ENCODE results near the gene PDE3A. TPM values are rescaled to one million over a fixed set of nuclear protein-coding genes. Genes with fewer than 3 reads are reported as not detected.
"Not testable (repeated sequence)": the region's sequence is repeated elsewhere in the genome, so short reads cannot be mapped to it uniquely, and the experiment has no call there.

PDE3A gene
- total RNA-seq: not detected

DNA sequence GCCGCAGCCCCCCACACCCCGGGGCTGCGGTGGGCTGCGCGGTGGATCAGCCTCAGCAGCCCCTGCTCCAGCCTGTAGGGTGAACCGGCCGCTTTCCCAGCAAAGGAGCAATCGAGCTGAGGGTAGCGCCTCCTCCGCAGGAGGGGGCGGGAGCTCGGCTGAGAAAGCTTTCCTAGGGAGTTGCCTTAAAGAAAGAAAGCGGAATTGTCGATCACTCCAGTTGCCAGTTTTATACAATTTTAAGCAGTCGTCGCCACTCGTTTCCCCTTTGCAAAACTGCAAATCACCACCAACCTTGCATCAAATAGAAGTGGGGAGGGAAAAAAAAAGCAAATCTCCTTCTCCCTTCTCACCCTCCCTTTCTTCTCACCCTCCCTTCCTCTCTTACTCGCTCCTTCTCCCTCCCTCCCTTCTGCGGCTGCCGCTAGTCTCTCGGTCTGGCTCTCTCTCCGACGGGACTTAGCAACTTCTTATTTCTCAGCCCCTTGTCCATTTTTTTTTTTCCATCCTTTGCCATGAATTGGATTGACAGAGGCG, at the start of gene PDE3A:
Gene PDE3A, plus strand, starts transcription at position 424 of the 537 bp plus-strand sequence. CDS start 748 bp downstream, outside the sequence.
- POLR2A ChIA-PET: no interaction called here
- peaks cover 41% of the 10 kb centered on the region for H3K27me3 Mint-ChIP-seq

DNA sequence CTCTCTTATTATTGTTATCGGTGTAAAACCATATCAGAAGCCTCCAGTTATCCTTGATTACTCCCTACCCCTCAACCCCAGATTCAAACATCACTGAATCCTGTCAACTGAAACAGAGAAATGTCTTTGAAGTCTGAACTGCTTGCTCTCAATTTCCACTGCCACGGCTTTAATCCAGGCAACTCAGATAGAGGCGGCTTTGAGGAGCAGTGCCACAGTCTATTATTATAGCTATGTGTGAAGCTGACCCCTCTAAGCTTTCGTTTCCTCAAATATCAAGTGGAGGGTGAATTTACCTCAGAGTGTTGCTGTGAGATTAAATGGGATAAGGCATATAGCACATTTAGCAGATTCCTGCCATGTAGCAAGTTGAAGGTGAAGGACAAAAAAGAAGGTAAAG, 49.0 kb upstream of the PDE3A start:
- Mint-ChIP-seq H3K36me3 (ENCODE audit: low read depth) (no peaks in the 10 kb centered on the region), H3K4me1 (no peaks in the 10 kb centered on the region), H3K27ac (no peak overlapping the region), H3K4me3 (no peak overlapping the region), H3K27me3 (no peaks in the 10 kb centered on the region), H3K9me3 (no peaks in the 10 kb centered on the region)
- DNase-seq: no peak
- ChIA-PET POLR2A (no interaction called here), CTCF (no interaction called here)

More for the DNA sequence above, at the start of gene PDE3A:
- DNase-seq: no peak
- H3K27ac Mint-ChIP-seq: no peak within 1 kb of the TSS
- peaks cover 6% of the 10 kb centered on the region for H3K4me1 Mint-ChIP-seq
- CTCF ChIA-PET: no interaction called here
- peak within 1 kb of the TSS; percentile 32 for H3K4me3 Mint-ChIP-seq
- no peaks in the 10 kb centered on the region for H3K36me3 Mint-ChIP-seq (ENCODE audit: low read depth)
- no peaks in the 10 kb centered on the region for H3K9me3 Mint-ChIP-seq

DNA sequence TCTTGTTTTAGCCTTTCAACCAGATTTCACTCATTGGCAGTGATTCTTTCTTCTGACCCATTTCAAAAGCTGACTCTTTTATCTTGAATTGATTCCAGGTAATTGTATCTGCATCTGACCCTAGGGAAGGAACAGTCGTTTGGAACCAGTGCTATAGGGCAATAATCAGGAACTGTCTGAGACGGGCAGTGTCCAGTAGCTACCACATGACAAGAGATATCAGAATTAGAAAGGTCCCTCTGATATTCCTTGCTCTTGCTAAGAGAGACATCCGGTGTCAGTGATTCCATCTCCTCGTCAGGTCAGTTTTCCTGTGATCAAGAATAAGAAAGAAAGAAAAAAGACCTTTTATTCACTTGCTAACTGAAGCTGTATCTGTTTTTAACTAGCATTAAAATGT, 47.8 kb upstream of the PDE3A start:
- H3K4me1 Mint-ChIP-seq: no peaks in the 10 kb centered on the region
- H3K9me3 Mint-ChIP-seq: no peaks in the 10 kb centered on the region
- no peaks in the 10 kb centered on the region for H3K36me3 Mint-ChIP-seq (ENCODE audit: low read depth)
- no peak overlapping the region for H3K4me3 Mint-ChIP-seq
- no peaks in the 10 kb centered on the region for H3K27me3 Mint-ChIP-seq
- ChIA-PET CTCF (no interaction called here), POLR2A (no interaction called here)
- DNase-seq: no peak
- no peak overlapping the region for H3K27ac Mint-ChIP-seq

DNA sequence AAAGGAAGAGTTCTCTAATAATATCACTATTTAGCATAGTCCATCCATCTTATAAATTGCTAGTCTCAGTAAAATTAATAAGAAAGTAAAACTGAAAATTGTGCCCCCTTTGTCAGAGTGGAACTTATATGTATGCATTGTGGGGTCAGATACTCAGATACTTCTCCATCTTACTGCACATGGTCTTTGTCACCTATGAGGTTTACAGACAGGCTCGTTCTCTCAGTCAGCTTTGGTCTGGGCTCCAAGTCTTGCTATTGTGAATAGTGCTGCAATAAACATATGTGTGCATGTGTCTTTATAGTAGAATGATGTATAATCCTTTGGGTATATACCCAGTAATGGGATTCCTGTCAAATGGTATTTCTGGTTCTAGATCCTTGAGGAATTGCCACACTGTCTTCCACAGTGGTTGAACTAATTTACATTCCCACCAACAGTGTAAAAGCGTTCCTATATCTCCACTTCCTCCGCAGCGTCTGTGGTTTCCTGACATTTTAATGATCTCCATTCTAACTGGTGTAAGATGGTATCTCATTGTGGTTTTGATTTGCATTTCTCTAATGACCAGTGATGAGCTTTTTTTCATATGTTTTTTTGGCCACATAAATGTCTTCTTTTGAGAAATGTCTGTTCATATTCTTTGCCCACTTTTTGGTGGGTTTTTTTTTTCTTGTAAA, 37.4 kb upstream of the PDE3A start:
- H3K27ac Mint-ChIP-seq; H3K27me3 Mint-ChIP-seq; H3K9me3 Mint-ChIP-seq; POLR2A ChIA-PET; DNase-seq; H3K4me3 Mint-ChIP-seq; CTCF ChIA-PET; H3K4me1 Mint-ChIP-seq; H3K36me3 Mint-ChIP-seq (ENCODE audit: low read depth): not testable (repeated sequence)

DNA sequence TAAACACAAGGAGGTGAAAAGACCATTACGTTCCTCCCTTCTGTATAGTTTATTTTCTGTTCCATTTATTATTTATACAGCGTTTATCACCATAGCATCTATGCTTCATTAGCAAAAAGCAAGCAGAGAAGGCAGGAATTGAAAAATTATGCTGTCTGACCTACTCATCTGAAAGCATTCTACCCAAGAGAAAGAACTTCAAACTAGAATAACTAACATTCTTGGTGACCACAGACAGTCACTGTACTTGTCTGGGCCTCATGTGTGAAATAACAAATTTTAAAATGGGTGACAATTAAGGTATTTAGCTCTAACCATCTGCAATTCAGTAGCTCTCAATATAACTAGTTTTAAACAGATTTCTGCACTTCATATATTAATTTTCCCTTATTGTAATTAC, 29.3 kb upstream of the PDE3A start:
- Mint-ChIP-seq H3K4me1 (no peaks in the 10 kb centered on the region), H3K36me3 (ENCODE audit: low read depth) (no peaks in the 10 kb centered on the region), H3K4me3 (no peak overlapping the region), H3K27me3 (no peaks in the 10 kb centered on the region), H3K27ac (no peak overlapping the region), H3K9me3 (no peaks in the 10 kb centered on the region)
- ChIA-PET POLR2A (no interaction called here), CTCF (no interaction called here)
- no peak for DNase-seq

DNA sequence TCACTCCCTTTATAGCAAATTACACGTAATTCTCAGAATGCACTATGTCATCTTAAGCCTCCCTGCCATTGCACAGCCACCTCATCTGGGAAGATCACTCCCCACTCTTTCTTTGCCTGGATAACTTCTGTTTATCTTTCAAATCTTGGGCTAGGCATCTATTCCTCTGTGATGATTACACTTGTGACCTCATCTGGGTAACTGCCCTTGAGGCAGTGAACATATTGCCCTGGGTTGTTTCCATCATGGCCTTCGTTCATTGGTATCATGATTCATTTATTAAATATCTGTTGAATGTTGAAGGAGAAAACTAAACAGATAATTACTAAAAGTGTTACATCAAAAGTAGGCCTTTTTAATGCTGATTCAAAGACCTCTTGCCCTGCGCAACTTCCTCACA, 26.2 kb upstream of the PDE3A start:
- ChIA-PET CTCF (no interaction called here), POLR2A (no interaction called here)
- Mint-ChIP-seq H3K9me3 (no peaks in the 10 kb centered on the region), H3K4me1 (no peaks in the 10 kb centered on the region), H3K4me3 (no peak overlapping the region), H3K27me3 (no peaks in the 10 kb centered on the region), H3K27ac (no peak overlapping the region), H3K36me3 (ENCODE audit: low read depth) (no peaks in the 10 kb centered on the region)
- no peak for DNase-seq

DNA sequence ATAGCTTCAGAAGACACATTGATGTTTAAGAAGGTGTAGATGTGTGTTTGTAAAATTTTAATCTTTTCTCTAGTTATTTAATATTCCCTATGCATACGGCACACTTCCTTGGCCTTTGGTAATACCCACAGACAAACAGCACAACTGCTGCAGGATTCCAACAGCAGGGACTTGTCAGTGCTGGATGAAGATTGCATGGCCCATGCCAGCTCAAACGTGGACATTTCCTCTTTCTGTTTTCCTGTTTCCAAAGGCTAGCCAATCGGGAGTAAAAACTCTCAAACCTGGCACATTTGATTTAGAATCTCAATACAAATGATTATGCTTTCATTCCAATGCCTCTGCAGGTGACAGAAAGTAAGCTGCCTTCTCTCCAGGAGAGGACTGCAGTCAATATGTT, 22.5 kb upstream of the PDE3A start:
- no peaks in the 10 kb centered on the region for H3K4me1 Mint-ChIP-seq
- no peak for DNase-seq
- ChIA-PET POLR2A (no interaction called here), CTCF (interaction anchor here (0.6 kb wide), 1 partner anchor 30 kb away, joined by 3 read pairs; no protein-coding TSS in a partner anchor)
- no peaks in the 10 kb centered on the region for H3K36me3 Mint-ChIP-seq (ENCODE audit: low read depth)
- H3K27me3 Mint-ChIP-seq: no peaks in the 10 kb centered on the region
- no peak overlapping the region for H3K4me3 Mint-ChIP-seq
- no peak overlapping the region for H3K27ac Mint-ChIP-seq
- H3K9me3 Mint-ChIP-seq: no peaks in the 10 kb centered on the region

DNA sequence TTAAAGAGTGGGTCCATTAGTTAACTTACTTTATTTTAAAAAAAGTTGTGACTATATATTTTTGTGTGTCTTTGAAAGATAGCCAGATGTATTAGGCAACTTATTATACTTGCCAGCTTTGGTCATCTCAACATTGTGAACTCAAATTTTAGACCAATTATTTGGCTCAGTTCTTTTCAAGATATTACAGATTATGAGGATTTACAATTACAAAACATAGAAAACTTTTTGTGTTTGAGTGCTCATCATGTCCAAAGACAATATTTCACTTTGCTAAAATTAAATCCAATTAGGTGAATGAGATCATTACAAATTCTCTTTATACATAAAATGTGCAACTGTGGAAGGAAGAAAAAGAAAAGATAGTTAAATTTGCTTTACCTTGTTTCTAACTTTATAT, 18.3 kb upstream of the PDE3A start:
- H3K27ac Mint-ChIP-seq: no peak overlapping the region
- no peak for DNase-seq
- ChIA-PET POLR2A (no interaction called here), CTCF (no interaction called here)
- no peaks in the 10 kb centered on the region for H3K9me3 Mint-ChIP-seq
- no peaks in the 10 kb centered on the region for H3K36me3 Mint-ChIP-seq (ENCODE audit: low read depth)
- no peak overlapping the region for H3K4me3 Mint-ChIP-seq
- no peaks in the 10 kb centered on the region for H3K27me3 Mint-ChIP-seq
- H3K4me1 Mint-ChIP-seq: no peaks in the 10 kb centered on the region

DNA sequence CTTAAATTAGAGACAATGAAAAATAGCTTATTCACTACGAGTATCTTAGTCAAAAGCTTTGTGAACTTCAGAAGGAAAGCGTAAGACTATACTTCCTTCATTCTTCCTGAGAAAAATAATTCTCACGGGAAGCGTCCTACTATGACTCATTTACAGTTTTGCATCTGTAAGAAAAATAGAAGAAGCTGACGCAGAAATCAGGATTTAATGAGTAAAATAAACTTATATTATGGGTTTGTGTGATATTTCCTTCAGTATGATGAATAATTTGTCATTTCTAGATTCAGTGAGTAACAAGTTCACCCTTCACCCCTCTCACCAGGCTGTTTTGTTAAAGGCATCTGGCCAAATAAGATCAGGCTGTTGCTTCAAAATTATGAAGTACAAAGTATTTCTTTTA, 17.8 kb upstream of the PDE3A start:
- Mint-ChIP-seq H3K4me1 (no peaks in the 10 kb centered on the region), H3K9me3 (no peaks in the 10 kb centered on the region), H3K36me3 (ENCODE audit: low read depth) (no peaks in the 10 kb centered on the region), H3K27me3 (no peaks in the 10 kb centered on the region), H3K27ac (no peak overlapping the region), H3K4me3 (no peak overlapping the region)
- CTCF ChIA-PET: no interaction called here
- no peak for DNase-seq
- POLR2A ChIA-PET: no interaction called here

DNA sequence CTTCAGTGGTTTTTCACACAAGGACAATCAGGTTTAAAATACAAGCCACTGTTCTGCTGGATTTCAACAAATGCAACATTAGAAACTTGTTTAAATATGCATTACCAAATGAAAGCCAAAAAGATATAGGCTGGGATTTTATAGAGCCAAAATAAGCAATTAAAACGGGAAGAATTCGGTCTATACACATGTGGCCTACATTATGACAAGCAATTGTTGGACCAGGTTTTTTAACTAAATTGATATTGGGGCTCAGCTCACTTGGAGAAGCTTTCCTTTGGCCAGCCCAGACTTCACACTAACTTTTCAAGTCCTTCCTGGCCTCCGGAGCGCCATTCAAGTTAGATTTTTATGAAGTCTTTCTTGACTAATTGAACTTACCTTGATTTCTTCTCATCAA, 16.9 kb upstream of the PDE3A start:
- no peak overlapping the region for H3K4me3 Mint-ChIP-seq
- no peaks in the 10 kb centered on the region for H3K36me3 Mint-ChIP-seq (ENCODE audit: low read depth)
- POLR2A ChIA-PET: no interaction called here
- H3K4me1 Mint-ChIP-seq: no peaks in the 10 kb centered on the region
- no peaks in the 10 kb centered on the region for H3K27me3 Mint-ChIP-seq
- no peak for DNase-seq
- CTCF ChIA-PET: no interaction called here
- H3K27ac Mint-ChIP-seq: no peak overlapping the region
- no peaks in the 10 kb centered on the region for H3K9me3 Mint-ChIP-seq

DNA sequence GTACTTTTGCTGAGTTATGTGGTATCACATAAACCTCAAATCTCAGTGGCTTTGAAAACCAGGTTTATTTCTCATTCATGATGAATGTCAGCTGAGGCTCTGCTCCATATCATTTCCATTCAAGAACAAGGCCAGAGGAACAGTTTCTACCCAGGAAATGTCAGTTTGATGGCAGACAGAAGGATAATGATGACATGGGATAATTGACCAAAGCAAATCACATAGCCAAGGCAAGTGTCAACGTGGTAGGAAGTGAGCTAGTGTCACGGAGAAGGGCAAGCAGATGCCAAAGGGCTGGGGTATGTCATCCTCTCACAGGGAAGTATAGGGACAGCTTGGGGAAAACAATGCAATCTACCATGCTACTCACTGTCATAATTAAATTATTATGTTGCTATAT, 12.3 kb upstream of the PDE3A start:
- H3K36me3 Mint-ChIP-seq (ENCODE audit: low read depth): no peaks in the 10 kb centered on the region
- DNase-seq: no peak
- no peaks in the 10 kb centered on the region for H3K4me1 Mint-ChIP-seq
- no peaks in the 10 kb centered on the region for H3K27me3 Mint-ChIP-seq
- POLR2A ChIA-PET: no interaction called here
- no peak overlapping the region for H3K4me3 Mint-ChIP-seq
- CTCF ChIA-PET: no interaction called here
- no peaks in the 10 kb centered on the region for H3K9me3 Mint-ChIP-seq
- no peak overlapping the region for H3K27ac Mint-ChIP-seq

DNA sequence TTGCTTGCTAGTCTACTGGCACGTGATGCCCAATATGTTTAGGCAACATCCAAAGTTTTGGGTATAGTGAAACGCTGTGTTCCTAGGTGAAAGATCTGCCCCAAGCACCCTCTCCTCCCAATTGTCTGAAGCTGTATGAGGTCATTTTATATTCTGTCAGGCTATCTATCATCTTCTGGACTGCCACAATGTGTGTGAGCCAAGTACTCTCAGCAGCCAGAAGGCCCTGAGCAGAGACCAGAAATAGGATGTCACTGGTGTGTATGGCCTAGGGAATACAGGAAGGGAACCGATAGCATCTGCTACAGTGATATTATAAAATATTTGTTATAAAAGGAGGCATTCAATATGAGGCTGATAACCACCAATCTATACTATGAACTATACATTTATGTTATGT, 7.9 kb upstream of the PDE3A start:
- CTCF ChIA-PET: no interaction called here
- H3K4me1 Mint-ChIP-seq: no peaks in the 10 kb centered on the region
- POLR2A ChIA-PET: no interaction called here
- no peaks in the 10 kb centered on the region for H3K9me3 Mint-ChIP-seq
- H3K36me3 Mint-ChIP-seq (ENCODE audit: low read depth): no peaks in the 10 kb centered on the region
- H3K27me3 Mint-ChIP-seq: no peaks in the 10 kb centered on the region
- H3K27ac Mint-ChIP-seq: no peak overlapping the region
- no peak overlapping the region for H3K4me3 Mint-ChIP-seq
- DNase-seq: no peak

DNA sequence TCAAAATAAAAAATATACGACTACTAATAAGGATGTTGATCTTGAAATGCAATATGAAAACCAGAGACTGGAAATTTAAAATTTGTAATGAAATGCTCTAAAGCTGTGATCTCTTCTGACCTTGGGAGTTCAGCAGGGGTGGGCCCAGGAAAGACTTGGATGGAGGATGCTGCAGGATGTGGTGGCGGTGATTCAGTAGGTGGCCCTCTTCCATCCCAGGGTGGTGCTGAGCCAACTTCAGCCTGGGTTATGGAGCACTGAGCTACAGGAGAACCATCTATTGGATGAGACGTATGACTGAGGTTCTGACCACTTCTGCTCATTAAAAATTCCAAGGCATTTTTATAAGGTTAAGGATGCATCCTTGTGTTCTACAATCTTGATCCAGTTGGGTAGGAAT, 6.9 kb upstream of the PDE3A start:
- H3K4me1 Mint-ChIP-seq: no peaks in the 10 kb centered on the region
- no peaks in the 10 kb centered on the region for H3K9me3 Mint-ChIP-seq
- H3K4me3 Mint-ChIP-seq: no peak overlapping the region
- H3K27ac Mint-ChIP-seq: no peak overlapping the region
- H3K27me3 Mint-ChIP-seq: no peaks in the 10 kb centered on the region
- no peaks in the 10 kb centered on the region for H3K36me3 Mint-ChIP-seq (ENCODE audit: low read depth)
- ChIA-PET CTCF (no interaction called here), POLR2A (no interaction called here)
- no peak for DNase-seq

DNA sequence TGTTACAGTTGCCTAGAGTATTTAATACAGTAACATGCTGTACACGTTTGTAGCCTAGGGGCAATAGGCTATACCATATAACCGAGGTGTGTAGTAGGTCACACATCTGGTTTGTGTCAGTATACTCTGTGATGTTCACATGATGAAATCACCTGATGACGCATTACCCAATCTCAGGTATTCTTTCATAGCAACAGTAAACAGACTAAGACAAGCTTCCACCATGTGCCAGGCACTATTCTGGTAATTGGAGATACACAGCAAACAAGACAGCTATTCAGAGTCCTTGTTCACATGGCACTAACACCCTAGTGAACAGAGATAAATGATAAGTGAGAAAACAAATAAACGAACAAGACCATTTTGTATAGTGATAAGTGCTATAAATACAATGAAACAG, 3.8 kb upstream of the PDE3A start:
- Mint-ChIP-seq H3K4me3 (no peak overlapping the region), H3K36me3 (ENCODE audit: low read depth) (no peaks in the 10 kb centered on the region), H3K4me1 (peaks cover 3% of the 10 kb centered on the region), H3K27ac (no peak overlapping the region), H3K9me3 (no peaks in the 10 kb centered on the region), H3K27me3 (peaks cover 19% of the 10 kb centered on the region)
- DNase-seq: no peak
- POLR2A ChIA-PET: no interaction called here
- CTCF ChIA-PET: no interaction called here
